ENCODE data around the gene SUMF1. TPM values are rescaled to one million over a fixed set of nuclear protein-coding genes. Genes with fewer than 3 reads are reported as not detected.

SUMF1 gene
- total and polyA plus RNA-seq, 4 donors = 13.0 to 34.2 (median 23.5) TPM

- H3K9ac ChIP-seq (ENCODE audit: low read depth in 1 of 2, low read length in 2 of 2) = no peak overlapping the region
- peaks cover 6 to 10% (median 8%) of the 10 kb centered on the region in 4 donors for H3K36me3 ChIP-seq (ENCODE audit: control insufficient read depth in 4 of 4, insufficient read depth in 3 of 4, low read depth in 1 of 4, low read length in 3 of 4)
- WGBS = 100% methylated on average over 1 of the region's 1 CpG
These were observed 47.1 kb downstream of the SUMF1 start for GRCh38 chr3:4419920-4420319.

GRCh38 chr3:4419386-4419785, 47.7 kb downstream of the SUMF1 start:
- DNase-seq (ENCODE audit: low spot score) = no peak
- Histone ChIP-seq H3K4me3 (ENCODE audit: low read depth in 1 of 3, low read length in 3 of 3) (no peak overlapping the region), H3K27ac (ENCODE audit: low read depth in 1 of 2, low read length in 2 of 2) (no peak overlapping the region), H3K9ac (ENCODE audit: low read depth in 1 of 2, low read length in 2 of 2) (no peak overlapping the region), H3K27me3 (ENCODE audit: control insufficient read depth in 4 of 4, insufficient read depth in 4 of 4, low read length in 3 of 4) (no peaks in the 10 kb centered on the region), H3K9me3 (ENCODE audit: control insufficient read depth in 4 of 4, low read length in 3 of 4) (no peaks in the 10 kb centered on the region), H3K4me1 (ENCODE audit: control insufficient read depth in 4 of 4, insufficient read depth in 4 of 4, low read length in 3 of 4) (no peaks in the 10 kb centered on the region), H3K36me3 (ENCODE audit: control insufficient read depth in 4 of 4, insufficient read depth in 3 of 4, low read depth in 1 of 4, low read length in 3 of 4) (peaks cover 6 to 10% (median 8%) of the 10 kb centered on the region in 4 donors)
- TF ChIP-seq JUND (IDR thresholded peaks at IDR 0.05) (no peak), RAD21 (IDR thresholded peaks at IDR 0.05) (no peak), ZBTB33 (IDR thresholded peaks at IDR 0.05) (no peak), EGR1 (IDR thresholded peaks at IDR 0.05; ENCODE audit: low read depth in 2 of 2) (no peak), SP1 (IDR thresholded peaks at IDR 0.05) (no peak)
- WGBS = 95% methylated on average over 3 of the region's 3 CpGs

More at GRCh38 chr3:4419920-4420319, 47.1 kb downstream of the SUMF1 start:
- Histone ChIP-seq H3K9me3 (ENCODE audit: control insufficient read depth in 4 of 4, low read length in 3 of 4) (no peaks in the 10 kb centered on the region), H3K4me1 (ENCODE audit: control insufficient read depth in 4 of 4, insufficient read depth in 4 of 4, low read length in 3 of 4) (no peaks in the 10 kb centered on the region), H3K27ac (ENCODE audit: low read depth in 1 of 2, low read length in 2 of 2) (no peak overlapping the region), H3K4me3 (ENCODE audit: low read depth in 1 of 3, low read length in 3 of 3) (no peak overlapping the region), H3K27me3 (ENCODE audit: control insufficient read depth in 4 of 4, insufficient read depth in 4 of 4, low read length in 3 of 4) (no peaks in the 10 kb centered on the region)
- TF ChIP-seq RXRA (IDR thresholded peaks at IDR 0.05) (no peak), TAF1 (conservative IDR thresholded peaks at IDR 0.05) (no peak), HNF4A (conservative IDR thresholded peaks at IDR 0.05) (no peak), MAX (IDR thresholded peaks at IDR 0.05) (no peak), NR2F2 (IDR thresholded peaks at IDR 0.05) (no peak), SP1 (IDR thresholded peaks at IDR 0.05) (no peak)
- DNase-seq (ENCODE audit: low spot score) = no peak

GRCh38 chr3:4418156-4418555, 48.9 kb downstream of the SUMF1 start:
- H3K27me3 ChIP-seq (ENCODE audit: control insufficient read depth in 4 of 4, insufficient read depth in 4 of 4, low read length in 3 of 4) = no peaks in the 10 kb centered on the region
- 95% methylated on average over 4 of the region's 4 CpGs for WGBS
- H3K27ac ChIP-seq (ENCODE audit: low read depth in 1 of 2, low read length in 2 of 2) = no peak overlapping the region
- H3K4me1 ChIP-seq (ENCODE audit: control insufficient read depth in 4 of 4, insufficient read depth in 4 of 4, low read length in 3 of 4) = no peaks in the 10 kb centered on the region
- no peak for DNase-seq (ENCODE audit: low spot score)
- H3K9ac ChIP-seq (ENCODE audit: low read depth in 1 of 2, low read length in 2 of 2) = no peak overlapping the region
- H3K36me3 ChIP-seq (ENCODE audit: control insufficient read depth in 4 of 4, insufficient read depth in 3 of 4, low read depth in 1 of 4, low read length in 3 of 4) = peaks cover 7 to 10% (median 8%) of the 10 kb centered on the region in 4 donors
- no peaks in the 10 kb centered on the region for H3K9me3 ChIP-seq (ENCODE audit: control insufficient read depth in 4 of 4, low read length in 3 of 4)
- TF ChIP-seq TAF1 (conservative IDR thresholded peaks at IDR 0.05) = no peak
- TF ChIP-seq YY1 (IDR thresholded peaks at IDR 0.05) = no peak
- TF ChIP-seq FOXA2 (IDR thresholded peaks at IDR 0.05) = no peak
- TF ChIP-seq GABPA (IDR thresholded peaks at IDR 0.05 in 1 of 2, conservative IDR thresholded peaks at IDR 0.05 in 1 of 2) = no peak
- TF ChIP-seq FOXA1 (IDR thresholded peaks at IDR 0.05) = no peak
- no peak for TF ChIP-seq REST (IDR thresholded peaks at IDR 0.05)
- TF ChIP-seq NR2F2 (IDR thresholded peaks at IDR 0.05) = no peak
- TF ChIP-seq RAD21 (IDR thresholded peaks at IDR 0.05) = no peak
- no peak for TF ChIP-seq SP1 (IDR thresholded peaks at IDR 0.05)
- no peak for TF ChIP-seq HNF4A (conservative IDR thresholded peaks at IDR 0.05)
- no peak for TF ChIP-seq MAX (IDR thresholded peaks at IDR 0.05)
- TF ChIP-seq CTCF (IDR thresholded peaks at IDR 0.05; ENCODE audit: low read depth, low read length, missing input control) = no peak
- no peak for TF ChIP-seq RXRA (IDR thresholded peaks at IDR 0.05)
- H3K4me3 ChIP-seq (ENCODE audit: low read depth in 1 of 3, low read length in 3 of 3) = no peak overlapping the region
